Activated T-cell treated with anti-CD3 and anti-CD28 coated beads, Interleukin-2, amount 50 U/mL, for 24 hours (primary cell): ENCODE measurements around the gene KRT83.
"Not testable (repeated sequence)": the region's sequence is repeated elsewhere in the genome, so short reads cannot be mapped to it uniquely, and the experiment has no call there.

ENCODE experiments used
- DNase-seq: peaks from one replicate; pipeline ENCODE4 v3.0.0-alpha.2; 2020
- H3K27ac Mint-ChIP-seq: 2 replicates; pipeline ENCODE4 v1.8.0; 2020; ENCODE audit warnings: mild to moderate bottlenecking, mixed read lengths
- H3K27me3 Mint-ChIP-seq: 2 replicates; pipeline ENCODE4 v1.8.0; 2020; ENCODE audit warnings: mixed read lengths
- H3K36me3 Mint-ChIP-seq: 2 replicates; pipeline ENCODE4 v1.8.0; 2020; ENCODE audit warnings: low read depth, mixed read lengths
- H3K4me1 Mint-ChIP-seq: 2 replicates; pipeline ENCODE4 v1.8.0; 2020; ENCODE audit warnings: low read depth, mixed read lengths
- H3K4me3 Mint-ChIP-seq: 2 replicates; pipeline ENCODE4 v1.8.0; 2020; ENCODE audit warnings: mild to moderate bottlenecking, moderate library complexity, mixed read lengths
- H3K9me3 Mint-ChIP-seq: 2 replicates; pipeline ENCODE4 v1.8.0; 2020; ENCODE audit warnings: mixed read lengths

Gene KRT83

DNA sequence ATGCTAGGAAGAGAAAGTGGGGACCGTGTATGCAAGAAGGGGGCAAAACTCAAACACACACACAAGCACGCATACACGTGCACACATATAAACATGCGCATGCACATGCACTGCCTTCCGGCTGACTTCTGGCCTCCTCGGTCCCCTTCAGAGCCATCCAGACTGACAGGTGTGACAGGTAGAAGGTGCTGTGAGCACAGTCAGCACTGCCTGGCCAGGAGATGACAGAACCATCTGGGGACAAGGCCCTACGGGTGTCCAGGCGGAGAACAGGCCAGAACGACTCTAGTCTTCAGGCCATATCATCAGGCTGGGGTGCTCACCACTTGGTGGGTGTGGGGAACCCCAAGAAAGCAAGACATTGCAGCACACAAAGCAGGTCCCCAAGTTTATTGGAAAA, 7.3 kb downstream of the KRT83 start:
- no peak overlapping the region for H3K27ac Mint-ChIP-seq
- H3K4me1 Mint-ChIP-seq, result peaks cover 1% of the 10 kb centered on the region
- H3K4me3 Mint-ChIP-seq, result no peak overlapping the region
- no peaks in the 10 kb centered on the region for H3K9me3 Mint-ChIP-seq
- peaks cover 53% of the 10 kb centered on the region for H3K27me3 Mint-ChIP-seq
- DNase-seq, result no peak
- no peaks in the 10 kb centered on the region for H3K36me3 Mint-ChIP-seq

DNA sequence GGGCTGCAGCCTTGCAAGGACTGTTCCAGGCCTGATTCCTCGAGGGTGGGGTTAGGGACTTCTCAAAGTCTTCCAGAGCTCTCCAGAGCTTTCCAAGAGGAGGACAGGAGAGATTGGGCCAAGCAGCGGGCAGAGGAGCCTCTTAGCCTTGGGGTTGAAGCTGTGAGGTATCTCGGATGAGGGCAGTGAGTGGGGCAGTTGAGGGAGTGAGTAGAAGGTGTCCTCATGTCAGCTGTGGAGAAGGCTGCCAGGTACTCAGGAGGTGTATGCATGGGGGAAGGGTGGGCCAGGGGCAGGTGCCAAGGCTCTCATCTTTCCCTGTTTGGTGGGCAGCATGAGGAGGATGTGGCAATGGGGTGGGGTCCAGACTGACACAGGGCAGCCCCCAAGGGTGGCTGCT, 7.7 kb downstream of the KRT83 start:
- peaks cover 5% of the 10 kb centered on the region for H3K4me1 Mint-ChIP-seq
- no peak overlapping the region for H3K27ac Mint-ChIP-seq
- peaks cover 53% of the 10 kb centered on the region for H3K27me3 Mint-ChIP-seq
- no peak overlapping the region for H3K4me3 Mint-ChIP-seq
- no peak for DNase-seq
- H3K9me3 Mint-ChIP-seq, result no peaks in the 10 kb centered on the region
- no peaks in the 10 kb centered on the region for H3K36me3 Mint-ChIP-seq

DNA sequence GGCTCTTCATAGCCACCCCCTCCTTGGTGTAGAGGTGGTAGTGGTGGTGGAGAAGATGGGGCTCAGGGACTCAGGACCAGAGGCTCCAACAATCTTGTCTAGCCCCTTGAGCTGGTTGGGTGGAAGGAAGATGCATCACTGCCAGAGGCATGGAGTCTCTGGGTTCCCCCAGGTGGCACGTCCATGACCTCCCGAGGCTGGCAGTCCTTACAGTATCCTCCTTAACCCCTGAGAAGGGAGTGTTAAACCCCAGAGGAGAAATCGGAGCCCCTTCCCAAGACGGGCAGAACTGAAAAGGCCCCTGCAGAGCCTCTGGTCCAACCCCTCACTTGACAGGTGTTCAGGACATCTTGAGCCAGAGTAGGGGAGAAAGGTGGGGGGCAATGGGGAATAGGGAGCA, 9.1 kb downstream of the KRT83 start:
- H3K4me3 Mint-ChIP-seq, result no peak overlapping the region
- H3K36me3 Mint-ChIP-seq, result no peaks in the 10 kb centered on the region
- DNase-seq, result no peak
- peaks cover 64% of the 10 kb centered on the region for H3K27me3 Mint-ChIP-seq
- H3K27ac Mint-ChIP-seq, result no peak overlapping the region
- peaks cover 8% of the 10 kb centered on the region for H3K4me1 Mint-ChIP-seq
- no peaks in the 10 kb centered on the region for H3K9me3 Mint-ChIP-seq

DNA sequence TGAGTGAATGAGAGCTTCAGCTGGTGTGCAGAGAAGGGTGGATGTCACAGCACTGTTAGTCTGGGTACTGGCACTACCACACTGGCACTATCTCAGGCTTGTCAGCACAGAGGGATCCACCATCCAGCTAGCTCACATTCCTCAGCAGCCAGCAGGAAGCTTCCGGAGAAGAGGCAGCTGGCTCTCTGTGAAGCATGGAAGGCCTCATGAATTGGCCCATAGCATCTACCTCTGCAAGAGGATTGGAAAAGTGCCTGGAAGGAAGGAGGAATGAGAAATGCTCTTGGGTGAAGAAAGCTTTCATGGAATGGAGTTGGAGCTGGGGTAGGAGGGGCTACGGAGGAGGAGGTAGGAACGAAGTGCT, 9.9 kb downstream of the KRT83 start:
- Mint-ChIP-seq H3K27me3 (peaks cover 72% of the 10 kb centered on the region), H3K4me1 (peaks cover 8% of the 10 kb centered on the region), H3K36me3 (no peaks in the 10 kb centered on the region), H3K9me3 (no peaks in the 10 kb centered on the region), H3K27ac (no peak overlapping the region), H3K4me3 (no peak overlapping the region)
- DNase-seq, result no peak

DNA sequence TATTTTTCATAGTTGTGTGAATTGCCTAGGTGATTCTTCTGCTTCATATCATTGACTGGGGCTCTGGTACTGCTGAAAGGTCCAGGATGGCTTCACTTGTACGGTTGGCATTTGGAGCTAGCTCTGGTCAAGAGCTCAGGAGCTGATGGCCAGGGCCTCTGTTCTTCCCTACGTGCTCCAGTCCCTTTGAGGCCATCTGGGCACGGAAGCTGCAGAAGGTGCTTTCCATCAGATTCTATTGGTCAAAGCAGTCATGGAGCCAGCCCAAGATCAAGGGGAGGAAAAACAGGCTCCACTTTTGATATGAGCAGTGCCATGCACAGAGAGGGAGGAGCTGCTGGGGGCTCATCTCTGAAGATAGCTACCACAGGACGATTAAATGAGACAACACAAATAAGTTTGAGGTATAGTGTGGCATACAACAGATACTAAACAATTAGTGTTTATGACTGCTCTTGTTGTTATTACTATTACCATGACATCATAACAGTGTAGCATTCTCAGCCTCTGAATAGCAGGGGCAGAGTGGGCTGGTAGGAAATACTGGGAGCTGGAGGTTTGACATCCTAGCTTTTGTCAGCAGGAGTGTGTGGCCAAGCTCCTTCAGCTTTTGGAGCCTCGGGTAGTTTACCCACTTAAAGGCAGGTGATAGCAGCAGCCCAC, 10.4 kb downstream of the KRT83 start:
- H3K4me3 Mint-ChIP-seq, result no peak overlapping the region
- no peaks in the 10 kb centered on the region for H3K9me3 Mint-ChIP-seq
- no peak for DNase-seq
- H3K27me3 Mint-ChIP-seq, result peaks cover 77% of the 10 kb centered on the region
- H3K4me1 Mint-ChIP-seq, result peaks cover 8% of the 10 kb centered on the region
- no peaks in the 10 kb centered on the region for H3K36me3 Mint-ChIP-seq
- H3K27ac Mint-ChIP-seq, result no peak overlapping the region

DNA sequence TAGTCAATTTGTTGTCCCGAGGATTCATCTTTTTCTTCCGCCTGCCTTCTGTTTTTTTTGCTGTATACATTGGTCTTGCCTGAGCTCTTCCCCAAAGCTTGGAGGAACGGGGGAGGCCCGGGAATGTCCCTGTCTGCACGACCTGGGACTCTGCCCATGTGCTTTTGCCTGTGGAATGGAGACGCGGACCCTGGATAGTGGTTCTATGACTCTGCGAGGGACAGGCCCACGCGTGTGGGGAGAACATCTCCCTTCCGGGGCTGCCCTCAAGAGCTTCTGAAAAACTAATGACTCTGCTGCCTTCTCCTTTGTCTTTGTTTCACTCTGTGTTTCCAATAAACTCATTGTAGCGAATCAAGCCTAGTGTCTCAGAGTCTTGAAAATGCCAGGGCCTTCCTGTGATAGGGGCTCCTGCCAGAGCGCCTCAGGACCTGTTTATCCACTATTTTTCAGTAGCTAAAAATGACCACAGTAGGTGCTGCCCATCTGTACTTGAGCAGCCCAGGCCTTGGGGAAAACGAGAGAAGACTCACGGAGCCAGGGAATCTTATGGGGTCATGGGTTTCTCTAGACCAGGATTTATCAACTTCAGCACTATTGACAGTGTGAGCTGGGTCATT, 12.3 kb downstream of the KRT83 start:
- Mint-ChIP-seq H3K27ac (no peak overlapping the region), H3K4me1 (peaks cover 20% of the 10 kb centered on the region), H3K4me3 (peak overlapping the region; percentile 59), H3K36me3 (no peaks in the 10 kb centered on the region), H3K9me3 (no peaks in the 10 kb centered on the region), H3K27me3 (peaks cover 83% of the 10 kb centered on the region)
- no peak for DNase-seq

DNA sequence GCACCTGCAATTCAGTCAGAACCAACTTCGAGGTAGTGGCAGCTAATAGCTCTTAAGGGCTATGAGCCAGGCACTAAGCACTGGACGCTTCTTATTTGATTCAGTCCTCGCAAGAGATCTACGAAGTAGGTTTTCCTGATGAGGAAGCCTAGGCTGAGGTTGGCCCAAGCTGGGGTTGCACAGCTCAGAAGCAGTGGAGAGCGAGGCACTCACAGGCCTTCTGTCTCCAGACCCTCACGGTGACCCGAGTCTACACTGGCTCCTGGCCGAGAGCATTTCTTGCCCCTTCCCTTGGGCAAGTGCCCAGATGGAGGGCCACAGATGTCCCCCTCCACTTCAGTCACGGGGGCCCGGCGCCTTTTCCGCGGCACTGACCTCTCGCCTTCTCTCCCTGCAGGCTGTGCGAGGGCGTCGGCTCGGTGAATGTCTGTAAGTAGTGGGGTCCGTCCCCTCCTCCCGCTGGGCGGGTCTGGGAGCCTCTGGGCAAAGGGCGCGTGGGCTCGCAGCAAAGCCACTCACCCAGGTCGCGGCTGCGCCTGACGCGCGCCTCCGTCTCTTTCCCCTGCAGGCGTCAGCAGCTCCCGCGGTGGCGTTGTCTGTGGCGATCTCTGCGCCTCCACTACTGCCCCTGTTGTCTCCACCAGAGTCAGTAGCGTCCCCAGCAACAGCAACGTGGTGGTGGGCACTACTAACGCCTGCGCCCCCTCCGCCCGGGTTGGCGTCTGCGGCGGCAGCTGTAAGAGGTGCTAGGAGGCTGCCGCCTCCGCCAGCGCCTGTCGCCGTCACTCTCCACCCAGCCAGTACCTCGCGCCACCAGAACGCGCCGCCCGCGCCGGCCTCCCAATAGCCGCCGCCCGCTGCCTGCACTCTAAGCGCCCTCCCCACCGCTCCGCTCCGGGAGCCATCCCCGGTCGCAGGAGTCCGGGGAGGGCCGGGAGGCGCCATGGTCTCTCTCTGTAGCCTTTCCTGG, 13.1 kb downstream of the KRT83 start:
- Mint-ChIP-seq H3K27ac (no peak overlapping the region), H3K36me3 (no peaks in the 10 kb centered on the region), H3K4me1 (peaks cover 20% of the 10 kb centered on the region), H3K4me3 (peak overlapping the region; percentile 59), H3K9me3 (no peaks in the 10 kb centered on the region), H3K27me3 (peaks cover 78% of the 10 kb centered on the region)
- peak; percentile 56 for DNase-seq

DNA sequence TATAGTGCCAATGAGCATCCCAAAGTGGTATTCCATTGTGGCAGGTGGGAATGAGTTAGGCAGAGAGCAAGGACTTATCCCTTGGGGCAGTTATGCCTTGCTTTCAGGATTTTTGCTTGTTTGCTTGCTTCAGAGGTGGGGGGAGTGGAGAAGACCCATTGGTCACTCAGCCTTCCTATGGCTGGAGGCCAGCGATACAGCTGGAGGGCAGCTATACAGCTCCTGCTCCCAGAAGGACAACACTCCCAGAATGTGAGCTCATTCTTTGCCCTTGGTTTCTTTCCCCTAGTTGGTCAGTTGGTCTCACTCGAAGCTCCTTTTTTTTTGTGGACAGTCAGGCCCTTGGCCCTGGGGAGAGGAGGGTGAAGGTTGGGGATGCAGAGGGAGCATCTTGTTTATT, 14.5 kb downstream of the KRT83 start:
- Mint-ChIP-seq H3K27me3 (peaks cover 65% of the 10 kb centered on the region), H3K4me1 (peaks cover 20% of the 10 kb centered on the region), H3K4me3 (no peak overlapping the region), H3K27ac (no peak overlapping the region), H3K9me3 (no peaks in the 10 kb centered on the region), H3K36me3 (no peaks in the 10 kb centered on the region)
- DNase-seq, result no peak

DNA sequence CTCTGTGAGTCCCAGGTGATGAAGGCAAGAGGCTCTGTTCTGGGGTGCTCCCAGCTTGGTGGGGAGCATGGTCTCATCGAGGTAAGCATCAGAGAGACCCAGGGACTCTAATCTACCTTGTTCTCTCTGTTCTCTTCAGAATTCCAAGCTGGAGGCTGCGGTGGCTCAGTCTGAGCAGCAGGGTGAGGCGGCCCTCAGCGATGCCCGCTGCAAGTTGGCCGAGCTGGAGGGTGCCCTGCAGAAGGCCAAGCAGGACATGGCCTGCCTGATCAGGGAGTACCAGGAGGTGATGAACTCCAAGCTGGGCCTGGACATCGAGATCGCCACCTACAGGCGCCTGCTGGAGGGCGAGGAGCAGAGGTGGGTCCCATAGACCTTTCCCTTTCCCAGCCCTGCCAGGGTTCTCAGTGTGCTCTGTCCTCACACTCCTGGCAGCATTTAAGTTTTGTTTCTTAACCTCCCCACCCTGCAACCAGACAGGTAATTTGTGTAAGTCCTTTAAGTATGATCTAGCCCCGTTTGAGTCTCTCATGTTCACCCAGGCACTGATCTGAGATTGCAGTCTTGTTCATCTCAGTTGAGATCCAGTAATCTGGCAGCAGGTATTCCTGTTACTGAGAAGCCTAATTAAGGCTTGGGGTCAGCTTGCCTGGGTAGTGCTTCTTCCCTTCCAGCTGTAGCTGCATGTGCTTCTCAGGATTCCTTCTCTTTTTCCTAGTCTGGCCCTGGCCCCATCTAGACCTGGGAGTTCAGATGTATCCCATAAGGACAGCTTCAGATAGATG, 15.1 kb downstream of the KRT83 start:
- Mint-ChIP-seq H3K4me3 (no peak overlapping the region), H3K27ac (no peak overlapping the region), H3K36me3 (no peaks in the 10 kb centered on the region), H3K4me1 (peaks cover 20% of the 10 kb centered on the region), H3K27me3 (peaks cover 58% of the 10 kb centered on the region), H3K9me3 (no peaks in the 10 kb centered on the region)
- no peak for DNase-seq

DNA sequence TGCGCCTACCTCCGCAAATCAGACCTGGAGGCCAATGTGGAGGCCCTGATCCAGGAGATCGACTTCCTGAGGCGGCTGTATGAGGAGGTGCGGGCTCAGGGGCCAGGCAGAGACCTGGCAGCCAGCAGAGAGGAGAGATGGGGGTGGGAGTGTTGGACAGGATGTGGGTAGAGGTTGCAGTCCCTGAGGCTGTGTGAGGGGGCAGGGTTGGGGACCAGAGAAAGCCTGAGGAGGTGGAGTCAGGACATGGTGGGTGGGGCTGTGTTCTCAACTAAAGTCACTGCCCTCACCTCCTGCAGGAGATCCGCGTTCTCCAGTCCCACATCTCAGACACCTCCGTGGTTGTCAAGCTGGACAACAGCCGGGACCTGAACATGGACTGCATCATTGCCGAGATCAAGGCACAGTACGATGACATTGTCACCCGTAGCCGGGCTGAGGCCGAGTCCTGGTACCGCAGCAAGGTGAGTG, 16.2 kb downstream of the KRT83 start:
- peaks cover 48% of the 10 kb centered on the region for H3K27me3 Mint-ChIP-seq
- not testable (repeated sequence) for H3K4me3 Mint-ChIP-seq, H3K36me3 Mint-ChIP-seq, H3K27ac Mint-ChIP-seq, DNase-seq, H3K9me3 Mint-ChIP-seq
- H3K4me1 Mint-ChIP-seq, result peaks cover 20% of the 10 kb centered on the region

DNA sequence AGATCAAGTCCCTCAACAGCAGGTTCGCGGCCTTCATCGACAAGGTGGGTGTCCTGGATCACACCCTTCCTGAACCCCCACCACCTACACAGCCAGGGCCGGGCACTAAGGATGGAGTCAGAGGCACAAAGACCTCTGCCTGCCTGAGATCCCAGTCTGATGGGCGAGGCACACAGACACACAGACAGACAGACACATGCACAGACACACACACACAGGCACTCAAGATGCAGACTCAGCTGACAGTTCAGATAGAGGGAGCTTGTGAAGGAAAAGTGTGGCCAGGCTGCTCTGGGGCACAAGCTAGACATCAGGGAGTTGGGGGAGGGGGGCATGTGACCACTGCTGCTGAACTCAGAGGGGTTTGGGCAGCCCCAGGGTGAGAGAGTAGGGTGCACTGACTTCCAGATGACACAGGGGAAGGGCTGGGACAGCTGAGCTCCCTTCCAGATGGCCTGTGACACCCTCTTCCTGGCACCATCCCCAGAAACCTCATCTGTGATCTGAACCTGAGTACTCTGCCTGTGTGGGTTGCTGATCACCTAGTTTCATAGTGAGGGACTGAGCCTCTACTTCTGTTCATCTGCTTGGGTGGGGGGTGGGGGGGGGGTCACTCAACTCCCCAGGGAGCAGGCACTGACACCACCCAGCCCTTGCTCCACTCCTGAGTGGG, 18.8 kb downstream of the KRT83 start:
- H3K36me3 Mint-ChIP-seq, DNase-seq, H3K9me3 Mint-ChIP-seq, H3K27ac Mint-ChIP-seq, H3K4me3 Mint-ChIP-seq: not testable (repeated sequence)
- Mint-ChIP-seq H3K4me1 (peaks cover 12% of the 10 kb centered on the region), H3K27me3 (peaks cover 32% of the 10 kb centered on the region)

DNA sequence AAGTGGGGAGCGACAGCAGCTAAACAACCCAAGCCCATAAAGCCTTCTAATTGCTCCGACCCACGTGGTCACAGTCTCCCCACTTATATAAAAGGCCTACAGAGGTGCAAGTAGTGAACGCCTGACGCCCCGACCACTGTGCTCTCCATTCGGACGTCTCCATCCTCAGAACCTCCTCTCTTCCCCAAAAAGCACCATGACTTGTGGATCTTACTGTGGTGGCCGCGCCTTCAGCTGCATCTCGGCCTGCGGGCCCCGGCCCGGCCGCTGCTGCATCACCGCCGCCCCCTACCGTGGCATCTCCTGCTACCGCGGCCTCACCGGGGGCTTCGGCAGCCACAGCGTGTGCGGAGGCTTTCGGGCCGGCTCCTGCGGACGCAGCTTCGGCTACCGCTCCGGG, 19.5 kb downstream of the KRT83 start:
- Mint-ChIP-seq H3K27me3 (peaks cover 28% of the 10 kb centered on the region), H3K4me1 (peaks cover 12% of the 10 kb centered on the region)
- H3K4me3 Mint-ChIP-seq, DNase-seq, H3K9me3 Mint-ChIP-seq, H3K36me3 Mint-ChIP-seq, H3K27ac Mint-ChIP-seq: not testable (repeated sequence)

DNA sequence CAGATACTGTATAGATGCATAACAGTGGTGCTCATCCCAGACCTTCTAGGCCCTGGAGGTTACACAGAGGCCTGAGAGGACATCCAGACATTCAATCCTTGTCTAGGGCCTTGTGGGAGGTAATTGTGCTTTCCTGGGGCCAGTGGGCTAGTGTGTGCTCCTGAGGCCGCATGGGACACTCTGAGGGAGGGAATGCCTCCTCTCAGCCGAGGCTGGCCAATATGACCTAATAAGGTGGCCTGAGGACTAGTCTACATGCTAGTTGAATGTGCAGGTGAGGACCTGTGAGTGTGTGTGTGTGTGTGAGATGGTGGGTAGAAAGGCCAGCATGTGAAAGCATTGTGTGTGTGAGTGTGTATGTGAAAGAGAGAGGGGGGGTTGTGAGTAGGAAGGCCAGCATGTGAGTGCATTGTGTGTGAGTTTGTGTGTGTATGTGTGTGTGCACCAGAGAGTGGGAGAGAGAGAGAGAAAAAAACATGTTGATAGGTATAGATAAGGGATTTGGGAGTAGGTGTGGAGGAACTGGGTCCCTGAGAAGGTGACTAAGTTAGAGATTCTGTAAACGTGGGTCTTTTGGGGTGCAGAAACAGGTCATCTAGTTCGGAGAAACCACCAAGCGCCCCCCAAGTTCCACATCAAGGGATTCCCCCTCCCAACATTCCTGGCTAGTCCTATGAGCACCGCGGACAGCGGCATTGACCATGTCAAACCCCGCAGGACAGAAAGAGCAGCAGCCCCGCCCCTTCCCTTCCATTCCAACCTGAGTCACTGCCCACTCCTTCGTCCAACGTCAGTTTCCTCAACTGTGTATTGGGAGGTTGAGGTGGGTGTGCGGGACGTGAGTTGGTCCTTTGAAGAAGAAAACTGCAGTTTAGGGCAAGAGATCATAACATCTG, 20.2 kb downstream of the KRT83 start:
- H3K9me3 Mint-ChIP-seq, result no peaks in the 10 kb centered on the region
- H3K27ac Mint-ChIP-seq, result no peak overlapping the region
- no peak for DNase-seq
- H3K4me3 Mint-ChIP-seq, result no peak overlapping the region
- peaks cover 12% of the 10 kb centered on the region for H3K4me1 Mint-ChIP-seq
- peaks cover 22% of the 10 kb centered on the region for H3K27me3 Mint-ChIP-seq
- H3K36me3 Mint-ChIP-seq, result no peaks in the 10 kb centered on the region
